Posterior cingulate gyrus (tissue), 11 donors: ENCODE data around the gene SORCS3.

Experiments
- DNase-seq, 10 donors: peaks; one replicate each; pipeline versions ENCODE4 v3.0.0 to v3.0.0-alpha.2; 2020 to 2021; ENCODE audit warnings: mixed read lengths in 3 of 10
- intact Hi-C: fragments of 100-400 bp; cut with DNase I; formaldehyde crosslinking; loops from one replicate; pipeline ENCODE4 v1.15.1; 2023

The SORCS3 gene

DNA sequence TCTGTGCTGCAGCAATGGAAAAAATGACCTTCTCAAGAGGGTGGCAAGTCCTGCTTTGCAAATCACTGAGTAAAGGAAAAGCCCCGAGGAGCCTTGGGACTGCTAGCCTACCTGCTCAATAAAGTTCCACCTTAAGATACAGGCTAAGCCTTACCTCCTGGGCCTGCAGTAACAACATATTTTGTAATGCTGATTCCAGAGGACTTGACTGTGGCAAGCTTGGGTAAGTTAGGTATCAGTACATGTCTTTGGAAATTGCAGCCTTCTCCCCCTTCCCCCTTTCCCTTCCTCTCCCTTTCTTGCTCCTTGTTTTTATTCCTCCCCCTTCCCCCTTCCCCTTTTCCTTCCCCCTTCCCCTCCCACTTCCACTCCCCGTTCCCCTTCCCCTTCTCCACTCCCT is 126.2 kb downstream of the SORCS3 start:
- intact Hi-C loops = no loop called here
- DNase-seq = no peak

DNA sequence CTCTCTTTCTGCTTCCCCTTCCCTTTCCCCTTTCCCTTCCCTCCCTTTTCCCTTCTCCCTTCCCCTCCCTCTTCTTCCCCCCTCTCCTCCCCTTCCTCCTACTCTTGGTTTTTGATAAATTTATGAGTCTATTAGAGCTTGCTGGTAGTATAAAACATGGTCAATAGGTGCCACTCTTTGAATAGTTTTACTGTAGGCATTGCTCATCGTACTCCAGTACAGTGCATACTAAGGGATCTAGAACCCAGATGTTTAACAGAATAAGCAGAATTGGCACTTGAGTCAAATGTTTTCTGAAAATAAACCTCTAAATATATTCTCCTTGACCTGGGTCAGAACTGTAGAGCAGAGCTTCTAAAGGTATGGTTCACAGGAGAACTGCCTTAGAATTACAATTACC is 126.7 kb downstream of the SORCS3 start:
- DNase-seq = no peak
- intact Hi-C loops = no loop called here

DNA sequence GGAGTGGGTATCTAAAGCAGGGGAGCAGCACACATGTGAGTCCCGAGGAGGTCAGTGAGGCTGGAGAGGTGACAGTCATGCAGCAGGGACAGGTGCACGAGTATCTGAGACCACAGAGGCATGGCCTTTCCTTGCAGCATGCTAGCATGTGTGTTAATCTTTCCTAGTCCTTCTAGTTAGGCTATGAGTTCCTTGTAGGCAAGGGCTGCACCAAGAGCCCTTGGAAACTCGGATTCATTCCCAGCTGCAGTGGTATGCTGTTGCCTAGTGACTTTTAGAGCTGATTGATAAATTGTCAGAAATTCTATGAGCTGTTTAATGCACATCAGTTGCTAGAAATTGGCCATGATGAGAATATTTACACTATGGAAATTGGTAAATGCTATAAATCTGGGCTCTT is 132.0 kb downstream of the SORCS3 start:
- intact Hi-C loops = no loop called here
- no peak for DNase-seq

DNA sequence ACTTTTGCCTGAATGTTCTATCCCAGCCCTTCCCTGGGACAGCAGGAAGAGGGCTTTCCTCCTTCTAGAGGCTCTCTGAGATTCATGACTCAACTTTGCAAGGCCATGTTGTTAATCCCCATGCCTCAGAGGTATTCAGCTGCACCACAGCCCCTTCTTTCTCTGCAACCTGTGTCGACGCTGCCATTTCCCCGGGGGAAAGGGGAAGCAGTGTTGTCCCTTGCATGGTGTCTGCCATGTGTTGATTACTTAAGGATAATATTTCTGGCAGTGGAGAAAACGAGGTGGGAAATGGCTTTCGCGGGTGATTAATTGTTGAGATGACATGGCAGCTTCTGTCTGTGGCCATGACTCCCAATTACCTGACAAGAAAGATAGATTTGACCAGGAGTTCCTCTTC is 133.1 kb downstream of the SORCS3 start:
- intact Hi-C loops = no loop called here
- DNase-seq = no peak

DNA sequence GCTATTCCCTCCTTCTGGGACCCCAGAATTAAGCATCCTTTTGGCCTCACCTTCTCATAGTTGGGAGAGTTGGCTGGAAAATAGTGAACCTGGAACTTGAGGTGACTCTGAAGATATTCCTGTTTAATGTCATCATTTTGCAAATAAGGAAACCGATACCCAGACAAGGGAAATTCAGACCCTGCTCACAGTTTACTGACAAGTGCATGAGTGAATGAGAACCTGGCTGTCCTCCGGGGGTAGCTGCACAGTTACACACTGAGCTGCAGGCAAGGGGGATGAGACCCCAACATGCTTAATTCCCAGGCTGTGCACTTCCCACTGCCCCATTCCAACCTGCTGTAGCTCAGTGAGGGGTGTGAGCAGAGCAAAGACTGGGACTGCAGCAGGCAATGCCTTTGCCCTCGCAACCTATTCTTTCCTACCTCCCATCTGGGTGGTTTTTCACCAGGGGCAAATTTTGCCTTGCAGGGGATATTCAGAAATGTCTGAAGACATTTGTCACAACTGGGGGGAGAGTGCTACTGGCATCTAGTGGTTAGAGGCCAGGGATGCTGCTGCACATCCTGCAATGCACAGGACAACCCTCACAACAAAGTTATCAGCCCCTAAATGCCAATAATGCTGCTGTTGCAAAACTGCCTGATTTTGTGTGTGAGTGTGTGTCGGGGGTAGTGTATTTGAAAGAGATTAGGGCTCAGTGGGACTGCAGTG is 136.2 kb downstream of the SORCS3 start:
- intact Hi-C loops = loop anchor here (5.0 kb wide), 1 partner anchor 135 kb away; the partner anchor contains the start of gene SORCS3
- DNase-seq = peak in 3 of 10 donors; percentile 14 to 77 (median 21)

DNA sequence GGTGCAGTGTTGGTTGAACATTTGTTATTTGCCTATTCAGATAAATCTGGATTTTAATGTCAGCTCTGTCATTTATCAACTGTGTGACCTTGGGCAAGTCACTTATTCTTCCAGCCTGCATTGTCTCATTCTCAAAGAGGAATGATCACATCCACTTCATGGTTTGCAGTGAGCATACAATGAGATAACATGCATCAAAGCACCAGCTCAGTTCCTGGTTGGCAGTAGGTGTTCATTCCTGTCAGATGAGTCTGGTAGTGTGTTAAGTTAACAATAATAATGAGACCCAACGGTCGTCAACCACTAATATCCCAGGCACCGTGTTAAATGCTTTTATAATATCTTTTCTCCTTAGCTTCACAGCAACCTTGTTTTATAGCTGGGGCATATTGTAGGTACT is 137.3 kb downstream of the SORCS3 start:
- no peak for DNase-seq
- intact Hi-C loops = loop anchor here (5.0 kb wide), 1 partner anchor 136 kb away; the partner anchor contains the start of gene SORCS3

DNA sequence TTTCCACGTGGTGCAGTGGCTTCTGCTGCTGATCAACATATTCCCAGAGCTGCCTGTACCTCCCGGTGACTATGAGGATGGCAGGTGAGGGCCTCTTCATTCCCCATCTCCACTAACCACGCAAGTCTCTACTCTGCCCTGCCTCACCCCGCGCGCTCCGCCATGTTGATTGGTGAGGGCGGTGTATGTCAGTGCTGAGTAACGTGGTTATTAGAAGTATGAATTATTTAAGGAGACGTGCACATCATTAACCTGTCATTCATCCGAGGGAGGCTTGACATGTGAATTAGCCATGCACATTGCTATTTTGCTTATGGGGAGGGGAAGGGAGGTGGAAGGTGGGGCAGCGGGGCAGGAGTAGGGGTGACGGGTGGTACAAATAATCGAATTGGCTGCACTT is 138.6 kb downstream of the SORCS3 start:
- no peak for DNase-seq
- intact Hi-C loops = loop anchor here (5.0 kb wide), 1 partner anchor 137 kb away; the partner anchor contains the start of gene SORCS3

DNA sequence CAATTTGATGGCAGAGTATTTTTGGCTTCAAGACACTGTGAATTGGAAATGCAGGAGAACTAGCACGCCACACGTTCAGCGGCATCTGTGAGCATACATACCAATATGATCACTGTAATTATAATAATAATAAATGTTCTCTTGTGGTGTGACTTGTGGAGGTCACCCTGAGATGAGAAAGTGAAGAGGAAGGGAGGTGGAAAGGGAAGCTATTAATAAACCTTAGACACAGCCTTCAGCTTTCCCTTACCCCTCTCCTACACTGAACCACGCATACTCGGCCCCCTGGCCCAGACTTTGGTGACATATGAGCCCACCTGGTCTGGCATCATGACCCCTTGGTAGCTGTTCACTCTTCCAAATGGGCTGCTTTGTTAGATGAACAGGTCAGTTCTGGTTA is 139.1 kb downstream of the SORCS3 start:
- DNase-seq = no peak

DNA sequence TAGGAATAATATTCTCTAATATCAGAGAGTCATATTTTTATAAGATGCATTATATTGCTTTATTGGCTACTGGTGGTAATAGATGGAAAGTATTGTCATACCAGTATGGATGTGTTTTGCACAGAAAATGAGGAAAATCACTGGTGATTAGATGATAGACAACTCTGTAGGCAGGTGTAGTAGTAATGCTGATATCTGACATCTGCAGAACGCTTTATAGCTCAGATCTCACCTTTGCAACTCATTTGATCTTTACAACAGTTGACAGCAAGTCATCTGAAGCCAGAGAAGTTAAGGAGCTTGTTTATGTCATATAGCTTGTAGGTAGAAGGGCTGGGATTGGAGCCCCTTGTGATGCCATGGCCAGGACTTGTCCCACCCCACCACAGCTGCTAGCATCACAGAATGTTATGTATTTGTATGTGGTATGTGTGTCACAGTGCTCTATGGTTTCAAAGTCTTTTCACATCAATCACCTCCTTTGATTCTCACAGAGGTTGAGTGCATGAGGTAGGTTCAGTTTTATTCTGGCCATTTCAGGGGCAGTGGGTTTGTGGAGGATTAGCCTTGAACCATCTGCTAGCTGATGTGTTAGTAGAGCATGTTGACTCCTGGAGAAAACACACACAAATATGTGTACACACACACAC is 140.0 kb downstream of the SORCS3 start:
- DNase-seq = no peak
- intact Hi-C loops = no loop called here

More for the DNA sequence above, 139.1 kb downstream of the SORCS3 start:
- intact Hi-C loops = no loop called here

DNA sequence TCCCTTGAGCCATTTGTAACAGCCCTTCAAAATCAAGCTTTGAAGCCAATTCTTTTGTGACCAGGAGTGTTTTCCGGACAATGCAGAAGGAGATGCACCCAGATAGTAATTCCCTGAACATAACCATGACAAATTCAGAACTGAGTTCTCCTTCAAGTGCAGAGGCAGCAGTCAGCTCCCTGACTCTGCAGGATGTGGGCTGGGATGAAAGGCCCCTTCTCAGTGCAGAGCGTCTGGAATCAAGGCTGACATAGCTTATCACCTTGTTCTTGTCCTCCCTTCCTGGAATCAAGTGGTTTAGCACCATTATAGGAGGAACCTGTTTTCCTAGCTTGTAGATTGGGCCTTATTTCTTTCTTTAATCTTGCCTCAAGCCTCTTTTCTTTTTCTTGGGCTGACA is 143.4 kb downstream of the SORCS3 start:
- intact Hi-C loops = no loop called here
- DNase-seq = no peak

DNA sequence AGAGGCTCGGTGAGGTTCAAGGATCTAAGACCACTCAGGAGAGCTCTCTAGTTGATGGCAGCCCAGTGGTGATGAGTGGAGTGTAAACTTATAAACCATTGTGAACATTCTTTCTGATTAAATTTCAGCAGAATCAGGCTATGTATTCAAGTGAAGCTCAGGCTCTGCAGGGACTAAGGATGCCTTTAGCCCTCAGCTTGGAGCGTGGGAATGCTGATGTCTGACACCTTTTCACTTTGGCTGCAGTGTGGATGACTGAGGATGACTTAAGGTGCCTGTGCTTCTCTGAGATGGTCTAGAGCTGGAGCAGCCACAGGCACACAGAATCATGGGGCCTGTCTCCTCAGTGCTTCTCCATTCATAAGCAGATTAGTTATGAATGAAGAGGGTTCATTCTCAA is 150.4 kb downstream of the SORCS3 start:
- intact Hi-C loops = no loop called here
- DNase-seq = no peak

DNA sequence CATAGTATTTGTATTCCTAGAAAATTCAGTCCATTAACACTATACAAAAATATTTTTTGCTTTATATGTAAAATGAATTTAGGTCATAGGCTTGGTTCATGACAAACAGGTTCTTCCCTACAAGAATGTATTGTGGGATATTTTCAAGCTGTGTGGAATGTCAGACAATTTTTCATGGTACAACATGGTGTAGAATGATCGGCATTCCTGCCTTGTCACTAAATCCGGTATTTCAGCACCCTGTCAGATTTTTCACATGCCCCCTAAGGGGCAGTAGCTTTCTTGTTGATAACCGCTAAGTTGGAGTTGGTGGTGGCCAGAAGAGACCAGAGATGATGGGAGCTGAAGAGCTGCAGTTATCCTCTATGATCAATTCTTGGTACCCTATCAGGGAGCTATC is 154.3 kb downstream of the SORCS3 start:
- intact Hi-C loops = no loop called here
- DNase-seq = no peak

DNA sequence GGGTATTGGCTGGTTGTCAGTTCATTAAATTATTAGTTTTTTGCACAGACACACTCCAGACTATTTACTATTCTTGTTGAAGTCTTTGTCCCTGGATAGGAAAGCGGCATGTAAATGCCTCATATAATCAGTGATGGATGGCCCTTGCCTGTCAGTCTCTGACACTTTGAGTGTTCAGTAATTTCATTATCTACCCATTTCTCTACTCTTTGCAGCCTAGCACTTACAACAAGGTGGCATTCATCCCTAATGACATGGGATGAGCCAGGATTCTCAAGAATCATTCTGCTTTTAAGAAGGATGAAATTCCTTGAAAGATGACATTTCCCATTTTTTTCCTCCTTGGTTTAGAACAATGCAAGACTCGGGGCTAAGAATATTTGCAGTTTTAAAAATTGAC is 155.7 kb downstream of the SORCS3 start:
- no peak for DNase-seq
- intact Hi-C loops = no loop called here

DNA sequence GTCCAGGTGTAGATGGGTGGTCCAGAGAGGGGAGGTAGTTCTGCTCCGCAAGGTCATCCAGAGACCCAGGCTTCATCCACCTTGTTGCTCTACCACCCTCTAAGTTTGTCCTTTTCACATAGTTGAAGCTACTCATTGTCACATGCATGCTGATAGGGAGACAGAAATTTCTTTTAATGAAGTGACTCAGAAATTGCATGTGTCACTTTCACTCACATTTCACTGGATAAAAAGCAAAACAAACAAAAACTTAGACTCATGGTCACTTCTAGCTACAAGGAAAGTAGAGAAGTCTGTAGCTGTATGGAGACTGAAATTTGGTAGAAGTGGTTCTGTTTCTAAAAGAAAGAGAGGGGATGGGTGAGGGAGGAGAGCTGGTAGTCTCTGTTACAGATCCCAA is 161.9 kb downstream of the SORCS3 start:
- intact Hi-C loops = no loop called here
- DNase-seq = no peak

DNA sequence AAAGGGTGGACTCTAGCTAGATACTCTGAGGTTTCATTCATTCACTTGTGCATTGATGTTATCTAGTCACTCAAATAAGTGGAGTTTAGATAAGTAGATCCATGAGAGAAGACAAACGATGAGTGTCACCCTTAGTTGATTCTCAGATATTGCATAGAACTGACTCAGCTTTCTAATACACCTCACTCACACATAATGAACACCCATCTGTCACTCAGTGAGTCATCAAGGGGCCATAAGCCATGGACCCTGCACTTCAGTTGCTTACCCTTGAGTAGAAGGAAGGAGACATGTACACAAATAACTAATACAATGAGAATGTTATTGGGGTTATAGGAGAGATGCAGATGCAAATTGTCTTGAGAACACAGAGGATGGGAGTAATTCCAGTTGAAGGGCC is 163.8 kb downstream of the SORCS3 start:
- intact Hi-C loops = no loop called here
- no peak for DNase-seq

DNA sequence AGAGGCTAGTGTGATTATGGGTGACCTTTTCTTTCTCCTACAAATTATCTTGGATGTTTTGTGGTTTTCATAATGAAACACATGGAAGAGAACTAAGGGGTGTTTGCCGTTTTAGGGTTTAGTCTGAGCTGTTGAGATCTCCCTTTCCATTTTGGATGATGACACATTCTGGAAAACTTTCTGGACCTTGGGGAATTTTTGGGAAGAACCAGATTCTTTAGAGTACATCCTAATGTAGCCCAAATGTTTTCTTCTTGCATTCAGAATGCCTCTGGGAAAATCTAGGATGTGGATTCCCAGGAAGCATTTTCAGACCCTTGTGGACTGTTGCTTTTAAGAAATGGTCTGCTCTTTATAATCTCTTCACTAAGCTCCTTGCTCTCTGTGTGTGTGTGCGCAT is 165.7 kb downstream of the SORCS3 start:
- no peak for DNase-seq
- intact Hi-C loops = no loop called here

DNA sequence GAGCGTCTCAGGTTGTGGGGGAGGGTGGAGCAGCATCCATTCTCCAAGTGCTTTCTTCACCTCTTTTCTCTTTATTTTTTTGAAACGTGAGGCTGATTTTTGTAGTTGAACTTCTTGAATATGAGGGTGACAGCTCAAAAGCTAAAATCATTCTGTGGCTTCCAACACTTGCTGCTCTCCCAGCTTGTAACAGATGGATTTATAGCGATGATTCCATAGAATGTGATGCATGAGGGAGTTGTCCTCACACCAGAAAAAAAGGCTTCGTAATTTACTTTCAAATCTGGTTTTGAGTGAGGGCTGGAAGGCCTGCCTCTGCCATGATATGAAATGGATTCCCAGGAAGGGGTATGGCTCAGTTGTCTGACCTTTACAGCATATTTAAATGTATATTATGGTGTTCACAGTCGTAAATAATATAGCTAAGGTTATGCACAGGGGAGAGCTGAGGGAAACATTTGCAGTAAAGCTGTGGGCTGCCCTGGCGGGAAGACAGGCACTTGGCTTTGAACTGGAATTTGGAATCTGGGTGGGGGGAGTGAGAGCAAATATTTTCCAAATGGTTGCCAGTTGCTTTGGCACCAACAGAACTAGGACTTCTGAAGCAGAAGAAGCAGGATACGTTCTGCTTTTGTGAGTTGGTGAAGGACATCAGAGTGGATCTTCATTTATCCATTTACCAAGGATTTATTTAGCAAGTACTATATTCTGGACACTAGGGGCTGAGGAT is 166.7 kb downstream of the SORCS3 start:
- intact Hi-C loops = no loop called here
- no peak for DNase-seq

DNA sequence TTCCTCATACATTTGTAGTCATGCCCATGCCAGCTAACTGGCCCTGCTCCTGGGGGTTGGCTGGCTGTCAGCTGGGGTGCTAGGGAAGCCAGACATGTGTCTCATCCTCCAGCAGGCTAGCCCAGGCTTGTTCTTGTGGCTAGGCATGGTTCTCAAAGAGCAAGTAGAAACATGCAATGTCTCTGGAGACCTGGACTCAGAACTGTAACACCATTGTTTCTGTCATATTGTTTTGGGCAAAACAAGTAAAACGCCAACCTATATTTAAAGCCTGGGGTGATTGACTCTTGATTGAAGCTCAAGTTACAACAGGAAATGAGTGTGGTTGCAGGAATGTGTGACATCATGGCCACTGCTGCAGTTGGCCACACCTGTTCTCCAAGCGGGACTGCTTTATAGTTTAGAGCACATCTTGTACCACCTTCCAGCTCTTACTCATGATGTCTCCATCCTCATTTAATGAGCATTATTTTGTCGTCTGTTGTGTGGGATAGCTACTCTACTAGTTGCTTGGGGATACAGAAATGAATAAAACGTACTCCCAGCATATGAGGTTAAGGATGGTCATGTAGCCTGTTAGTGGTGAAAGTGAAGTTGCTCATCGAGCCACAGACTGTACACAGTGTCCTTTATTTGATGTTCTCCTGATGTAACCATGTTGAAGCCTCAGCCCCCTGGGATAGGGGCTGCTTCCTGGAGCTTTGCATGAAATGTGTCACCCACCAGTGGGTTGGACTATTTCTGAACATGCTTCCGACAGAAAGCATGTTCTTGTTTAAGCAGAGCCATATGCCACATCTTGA is 168.4 kb downstream of the SORCS3 start:
- intact Hi-C loops = no loop called here
- no peak for DNase-seq

DNA sequence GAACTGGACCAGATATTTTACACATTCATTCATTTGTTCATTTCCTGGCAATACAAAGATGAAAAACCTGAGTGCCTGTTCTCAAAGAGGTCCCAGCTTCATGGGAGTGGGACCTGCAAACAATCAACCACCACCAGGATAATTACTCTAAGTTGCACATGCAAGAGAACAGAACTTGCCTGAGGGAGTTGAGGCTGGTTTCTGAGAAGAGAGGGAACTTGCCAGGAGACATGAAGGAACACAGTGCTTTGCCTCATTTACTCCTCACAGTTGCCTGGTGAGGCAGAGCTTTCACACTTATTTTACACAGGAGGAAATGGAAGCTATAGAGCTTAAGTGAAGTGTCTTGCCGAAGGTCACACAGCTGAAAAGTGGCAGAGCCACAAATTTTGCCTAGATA is 170.1 kb downstream of the SORCS3 start:
- no peak for DNase-seq
- intact Hi-C loops = no loop called here

DNA sequence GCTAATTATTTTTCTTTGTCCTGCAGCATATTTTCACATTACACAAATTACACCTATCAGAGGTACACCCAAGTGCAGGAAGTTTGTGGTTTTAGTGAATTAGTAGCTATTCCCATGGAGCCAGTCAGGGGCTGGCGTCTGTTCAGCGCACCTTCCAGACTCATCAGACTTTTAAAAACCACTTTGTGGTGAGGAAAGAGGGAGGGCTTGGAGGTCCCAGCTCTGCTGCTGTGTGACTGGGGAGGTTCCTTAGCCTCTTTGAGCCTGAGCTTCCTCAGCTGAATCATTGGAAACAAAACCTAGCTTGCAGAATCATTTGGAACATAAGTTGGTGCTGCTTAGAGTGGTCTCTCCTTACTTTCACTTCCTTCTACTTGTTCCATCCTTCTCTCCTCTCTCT is 175.4 kb downstream of the SORCS3 start:
- no peak for DNase-seq
- intact Hi-C loops = no loop called here

DNA sequence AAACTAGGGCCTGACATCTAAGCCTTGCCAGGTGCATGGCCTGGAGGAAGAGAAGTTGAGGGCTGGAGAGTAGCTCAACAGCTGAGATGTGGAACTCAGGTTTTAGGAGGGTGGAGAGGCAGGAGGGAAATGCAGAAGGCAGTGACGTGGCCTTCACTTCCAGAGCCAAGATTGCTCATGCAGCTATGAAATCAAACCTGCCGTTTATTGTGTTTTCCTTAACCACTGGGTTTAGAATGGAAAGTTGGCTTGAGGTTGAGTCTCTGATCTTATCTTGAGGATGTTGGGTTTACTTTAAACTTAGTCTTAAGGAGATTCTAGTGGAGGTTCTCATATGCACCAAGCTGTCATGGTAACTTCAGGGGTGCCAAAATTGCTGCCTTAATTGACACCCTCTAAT is 178.6 kb downstream of the SORCS3 start:
- no peak for DNase-seq
- intact Hi-C loops = no loop called here
